ENCODE measurements around the gene EDARADD.
"Not testable (repeated sequence)": the region's sequence is repeated elsewhere in the genome, so short reads cannot be mapped to it uniquely, and the experiment has no call there.

EDARADD gene

DNA sequence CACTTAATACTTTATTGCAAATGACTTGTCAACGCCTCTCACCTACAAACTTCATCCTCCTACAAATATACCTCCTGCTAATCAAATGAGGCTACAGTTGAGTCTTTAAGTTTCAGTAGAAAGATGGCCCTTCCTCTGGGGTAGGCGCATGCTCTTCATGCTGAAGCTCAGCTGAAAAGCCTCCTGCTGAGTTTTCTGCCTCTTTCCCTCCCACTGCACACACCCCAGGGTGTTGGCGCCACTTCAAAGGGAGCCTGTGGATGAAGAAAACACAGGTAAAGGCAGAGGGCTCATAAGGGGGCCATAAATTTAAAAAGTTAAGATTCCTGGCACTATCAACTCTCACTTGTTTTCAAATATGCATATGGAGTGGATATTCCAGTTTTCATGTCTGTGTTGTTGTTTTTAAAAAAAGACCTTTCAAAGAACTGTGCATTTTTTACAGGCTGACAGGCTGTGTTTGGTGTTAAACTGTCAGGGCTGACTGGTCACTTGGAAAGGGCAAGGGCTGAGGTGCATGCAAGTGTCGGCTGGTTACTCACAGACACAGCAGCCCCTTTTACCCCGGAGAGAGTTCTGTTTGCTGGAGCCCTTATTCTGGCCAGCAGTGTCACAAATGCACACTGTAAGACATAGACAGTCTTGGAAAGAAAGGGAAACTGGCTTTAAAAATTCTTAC is 86.8 kb downstream of the EDARADD start:
- DNase-seq (ENCODE audit: insufficient read length, low spot score), result no peak
- no peak for FAIRE-seq

DNA sequence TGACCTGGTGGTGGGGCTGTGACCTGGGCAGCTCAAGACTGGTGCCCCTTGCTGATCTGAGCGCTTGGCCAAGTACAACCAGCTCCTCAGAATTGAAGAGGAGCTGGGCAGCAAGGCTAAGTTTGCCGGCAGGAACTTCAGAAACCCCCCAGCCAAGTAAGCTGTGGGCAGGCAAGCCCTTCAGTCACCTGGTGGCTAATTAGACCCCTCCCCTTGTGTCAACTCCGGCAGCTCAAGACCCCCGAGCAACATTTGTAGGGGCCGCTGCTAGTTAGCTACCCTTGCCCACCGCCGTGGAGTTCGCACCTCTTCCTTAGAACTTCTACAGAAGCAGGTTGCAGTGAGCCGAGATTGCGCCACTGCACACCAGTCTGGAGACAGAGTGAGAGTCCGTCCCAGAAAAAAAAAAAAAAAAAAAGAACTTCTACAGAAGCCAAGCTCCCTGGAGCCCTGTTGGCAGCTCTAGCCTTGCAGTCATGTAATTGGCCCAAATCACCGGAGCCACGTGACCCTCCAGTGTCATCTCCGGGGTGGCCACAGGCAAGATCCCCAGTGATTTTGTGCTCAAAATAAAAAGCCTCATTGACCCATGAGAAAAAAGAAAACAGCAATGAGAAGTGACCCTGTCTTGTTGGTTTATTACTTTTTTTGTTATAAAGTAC is 90.4 kb downstream of the EDARADD start:
- DNase-seq (ENCODE audit: insufficient read length, low spot score), result no peak
- no peak for FAIRE-seq

DNA sequence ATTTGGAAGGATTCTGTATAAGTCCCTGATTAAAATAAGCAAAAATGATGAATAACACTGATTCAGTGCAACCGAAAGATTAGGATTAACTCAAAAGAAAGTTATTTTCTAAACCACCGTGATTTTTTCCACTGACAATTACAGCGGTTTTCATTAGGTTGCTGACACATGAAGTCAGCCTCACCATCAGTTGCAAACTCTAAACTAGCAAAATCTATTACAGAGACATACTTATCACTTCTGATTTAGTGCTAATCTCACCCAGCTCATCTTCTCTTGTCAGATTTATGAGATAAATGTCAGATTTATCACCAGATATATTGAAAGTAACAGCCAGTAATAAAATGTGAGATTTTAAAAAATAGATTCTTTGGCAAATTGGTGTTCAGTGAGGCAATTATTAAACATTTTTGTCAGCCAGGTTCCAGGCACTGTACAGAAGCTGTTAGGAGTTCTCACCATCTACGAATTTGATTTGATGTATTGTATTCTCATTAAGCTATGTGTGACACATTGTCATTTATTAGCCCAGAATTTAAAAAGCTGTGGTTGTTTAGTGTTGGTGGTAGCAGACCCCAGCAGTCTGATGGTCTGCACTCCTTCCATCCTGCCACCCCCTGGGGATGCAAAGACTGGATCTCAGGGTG is 92.4 kb downstream of the EDARADD start:
- FAIRE-seq (no peak), DNase-seq (ENCODE audit: insufficient read length, low spot score) (no peak)

DNA sequence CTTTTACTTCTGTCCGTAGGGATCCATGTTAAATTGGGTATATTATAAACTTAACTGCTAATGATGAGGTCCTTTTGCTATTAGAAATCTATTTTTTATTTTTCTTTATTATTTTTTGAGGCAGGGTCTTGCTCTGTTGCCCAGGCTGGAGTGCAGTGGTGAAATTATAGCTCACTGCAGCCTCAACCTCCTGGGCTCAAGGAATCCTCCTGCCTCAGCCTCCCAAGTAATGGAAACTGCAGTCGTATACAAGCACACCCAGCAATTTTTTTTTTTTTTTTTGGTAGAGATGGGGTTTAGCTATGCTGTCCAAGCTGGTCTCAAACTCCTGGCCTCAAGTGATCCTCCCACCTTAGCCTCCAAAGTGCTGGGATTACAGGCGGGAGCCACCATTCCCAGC is 95.1 kb downstream of the EDARADD start:
- FAIRE-seq; DNase-seq (ENCODE audit: insufficient read length, low spot score): not testable (repeated sequence)

DNA sequence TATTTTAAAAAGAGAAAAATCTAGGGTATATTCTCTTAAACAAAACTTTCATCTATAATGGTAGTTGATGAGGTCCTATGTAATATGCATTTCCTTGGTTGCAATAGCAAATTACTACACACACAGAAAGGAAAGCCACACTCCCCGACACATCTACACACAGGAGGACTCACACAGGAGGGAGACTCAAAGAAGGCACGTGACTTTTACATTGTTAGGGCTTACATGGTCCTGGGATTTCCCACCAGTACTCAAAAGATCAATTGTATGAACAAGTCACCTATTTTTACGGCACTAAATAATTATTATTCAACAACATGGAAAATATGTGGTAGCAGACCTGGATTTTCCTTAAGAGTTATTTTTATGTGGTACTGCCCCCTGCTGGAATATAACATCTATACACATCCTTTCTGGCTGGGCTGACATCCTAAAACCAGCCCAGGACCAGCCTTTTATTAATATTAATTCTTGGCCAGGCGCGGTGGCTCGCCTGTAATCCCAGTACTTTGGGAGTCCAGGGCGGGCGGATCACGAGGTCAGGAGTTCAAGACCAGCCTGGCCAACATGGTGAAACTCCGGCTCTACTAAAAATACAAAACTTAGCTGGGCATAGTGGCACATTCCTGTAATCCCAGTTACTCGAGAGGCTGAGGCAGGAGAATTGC is 95.8 kb downstream of the EDARADD start:
- DNase-seq (ENCODE audit: insufficient read length, low spot score), result peak; percentile 39
- peak; percentile 11 for FAIRE-seq

DNA sequence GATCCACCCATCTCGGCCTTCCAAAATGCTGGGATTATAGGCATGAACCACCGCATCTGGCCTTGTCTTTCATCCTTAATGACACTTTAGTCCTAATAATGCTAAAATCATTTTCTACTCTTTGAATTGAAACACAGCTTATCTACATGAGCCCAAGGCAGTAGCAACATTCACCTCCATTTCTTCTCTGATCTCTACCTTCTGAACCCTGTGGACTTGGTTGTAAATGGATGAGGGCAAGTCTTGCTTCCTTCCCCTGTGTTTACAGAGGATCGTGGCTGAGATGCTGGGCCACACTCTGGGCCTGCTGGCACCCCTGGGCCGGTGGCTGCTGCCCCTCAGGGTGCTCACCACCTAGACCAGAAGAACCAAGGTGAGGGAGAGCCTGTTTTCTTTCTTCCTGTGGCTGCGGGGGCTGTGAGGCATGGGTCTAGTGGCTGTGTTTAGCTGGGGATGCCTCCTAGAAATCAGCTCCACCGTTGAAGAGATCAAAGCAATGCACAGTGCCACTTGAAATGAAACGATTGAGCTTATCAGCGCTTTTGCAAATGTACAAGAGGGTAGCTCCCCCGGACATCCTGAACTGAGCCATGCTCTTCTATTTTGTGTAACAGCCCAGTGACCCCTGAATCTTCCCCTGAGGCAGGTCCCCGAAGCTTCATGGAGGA is 97.5 kb downstream of the EDARADD start:
- FAIRE-seq, result no peak
- DNase-seq (ENCODE audit: insufficient read length, low spot score), result no peak

DNA sequence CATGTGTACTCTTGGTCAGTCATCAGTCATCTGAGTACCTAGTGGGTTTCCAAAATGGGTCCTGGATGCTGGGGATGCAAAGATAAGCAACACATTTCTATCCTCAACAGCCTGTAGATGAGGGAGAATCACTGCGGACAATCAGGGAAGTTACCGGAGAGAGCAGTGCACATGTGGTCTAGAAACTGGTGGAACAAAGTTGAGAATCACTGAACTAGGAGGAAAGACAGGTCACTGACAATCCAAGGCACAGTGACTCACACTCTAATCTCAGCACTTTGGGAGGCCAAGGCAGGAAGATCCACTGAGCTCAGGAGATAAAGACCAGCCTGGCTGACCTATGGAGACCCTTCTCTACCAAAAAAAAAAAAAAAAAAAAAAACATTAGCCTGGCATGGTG is 98.3 kb downstream of the EDARADD start:
- FAIRE-seq, result no peak
- DNase-seq (ENCODE audit: insufficient read length, low spot score), result no peak

DNA sequence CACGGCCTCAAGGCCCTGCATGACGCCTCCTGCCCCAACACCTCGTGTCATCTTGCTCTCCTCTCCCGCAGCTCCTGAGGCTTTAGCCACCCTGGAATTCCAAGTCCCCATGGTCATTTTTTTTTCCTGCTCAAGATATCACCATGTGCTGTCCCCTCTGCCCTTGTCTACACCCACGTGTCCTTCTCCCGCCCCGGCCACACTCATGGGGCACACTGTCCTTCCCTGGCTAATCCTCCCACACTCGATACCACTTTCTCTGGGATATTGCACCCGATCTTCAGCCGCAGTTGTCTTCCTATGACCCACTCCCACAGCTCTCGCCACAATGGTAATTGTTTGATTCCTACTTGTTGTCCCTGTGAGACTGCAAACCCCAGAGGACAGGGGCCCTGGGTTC is 100.0 kb downstream of the EDARADD start:
- no peak for DNase-seq (ENCODE audit: insufficient read length, low spot score)
- no peak for FAIRE-seq

DNA sequence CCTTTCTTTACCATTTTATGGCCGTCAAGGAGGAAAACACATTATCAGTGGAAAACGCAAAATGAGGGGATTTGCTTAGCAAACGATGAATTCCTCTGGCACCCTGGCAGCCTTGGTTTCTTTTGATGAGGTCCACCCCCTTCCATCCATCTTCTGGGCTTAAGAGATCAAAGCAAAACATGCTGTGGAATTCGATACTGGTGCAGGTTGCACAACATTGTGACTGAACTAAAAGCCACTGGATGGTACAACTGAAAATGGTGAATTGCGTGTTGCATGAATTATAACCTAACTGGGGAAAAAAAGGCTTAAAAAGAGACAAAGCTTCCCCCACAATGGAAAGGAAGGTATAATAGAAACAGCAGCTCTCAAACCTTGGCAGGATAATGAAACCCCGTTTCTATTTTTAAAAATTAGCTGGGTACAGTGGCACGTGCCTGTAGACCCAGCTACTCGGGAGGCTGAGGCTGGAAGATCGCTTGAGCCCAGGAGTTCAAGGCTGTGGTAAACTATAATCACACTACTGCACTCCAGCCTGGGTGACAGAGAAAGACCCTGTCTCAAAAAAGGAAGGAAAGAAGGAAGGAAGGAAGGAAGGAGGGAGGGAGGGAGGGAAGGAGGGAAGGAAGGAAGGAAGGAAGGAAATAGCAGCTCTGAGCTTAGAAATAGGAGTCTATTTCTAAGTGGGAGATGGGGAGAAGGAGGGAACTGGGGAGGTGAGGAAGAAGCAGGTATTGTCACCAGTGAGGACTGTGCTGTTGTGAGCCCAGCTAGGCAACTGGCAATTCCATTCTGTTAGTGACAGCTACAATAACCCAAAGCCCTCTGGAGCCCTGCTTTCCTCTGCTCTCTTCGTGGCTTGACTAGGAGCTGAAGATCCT is 100.7 kb downstream of the EDARADD start:
- DNase-seq (ENCODE audit: insufficient read length, low spot score) (no peak), FAIRE-seq (no peak)

DNA sequence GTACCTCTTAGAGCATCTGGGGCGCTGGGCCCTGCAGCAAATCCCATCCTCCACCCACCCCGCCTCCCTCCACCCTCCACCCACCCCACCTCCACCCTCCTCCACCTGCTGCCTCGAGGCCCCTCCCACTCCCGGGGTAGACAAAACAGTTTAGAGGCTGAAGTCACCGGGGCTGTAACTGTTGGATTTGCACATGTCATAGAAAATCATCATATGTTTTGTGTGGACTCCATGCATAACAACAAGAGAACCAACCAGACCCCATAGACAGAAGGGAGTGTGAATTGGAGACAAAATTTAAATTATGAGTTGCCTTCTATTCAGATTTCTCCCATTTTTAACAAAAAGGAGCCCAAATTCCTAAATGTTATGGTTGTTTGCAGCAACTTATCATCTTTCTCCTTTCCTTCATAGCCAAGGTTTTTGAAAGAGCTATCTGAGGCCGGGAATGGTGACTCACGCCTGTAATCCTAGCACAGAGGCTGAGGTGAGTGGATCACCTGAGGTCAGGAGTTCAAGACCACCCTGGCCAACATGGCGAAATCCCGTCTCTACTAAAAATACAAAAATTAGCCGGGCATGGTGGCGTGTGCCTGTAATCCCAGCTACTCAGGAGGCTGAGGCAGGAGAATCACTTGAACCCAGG is 101.5 kb downstream of the EDARADD start:
- FAIRE-seq (no peak), DNase-seq (ENCODE audit: insufficient read length, low spot score) (no peak)

DNA sequence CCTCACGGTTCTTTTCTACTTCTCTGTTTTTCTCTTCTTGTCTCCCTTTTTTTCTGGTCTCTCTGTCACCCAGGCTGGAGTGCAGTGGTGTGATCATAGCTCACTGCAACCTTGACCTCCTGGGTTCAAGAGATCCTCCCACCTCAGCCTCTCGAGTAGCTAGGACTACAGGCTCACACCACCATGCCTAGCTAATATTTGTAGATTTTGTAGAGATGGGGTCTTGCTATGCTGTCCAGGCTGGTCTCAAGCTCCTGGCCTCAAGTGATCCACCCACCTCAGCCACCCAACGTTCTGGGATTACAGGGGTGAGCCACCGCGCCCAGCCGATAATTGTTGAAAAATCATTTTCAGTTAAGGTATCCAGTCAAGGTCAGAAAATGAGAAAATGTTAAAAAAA is 103.8 kb downstream of the EDARADD start:
- FAIRE-seq, result no peak
- DNase-seq (ENCODE audit: insufficient read length, low spot score), result no peak

DNA sequence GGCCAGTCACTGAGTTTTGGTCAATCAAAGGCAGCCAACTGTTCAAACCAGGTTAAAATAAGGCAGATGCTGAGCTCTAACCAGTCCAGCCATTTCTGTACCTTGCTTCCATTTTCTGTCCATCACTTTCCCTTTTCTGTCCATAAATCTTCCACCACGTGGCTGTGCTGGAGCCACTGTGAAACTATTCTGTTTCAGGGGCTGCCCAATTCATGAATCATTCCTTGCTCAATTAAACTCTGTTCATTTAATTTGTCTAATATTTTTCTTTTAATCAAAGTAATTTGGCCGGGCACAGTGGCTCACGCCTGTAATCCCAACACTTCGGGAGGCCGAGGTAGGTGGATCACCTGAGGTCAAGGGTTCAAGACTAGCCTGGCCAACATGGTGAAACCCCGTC is 107.0 kb downstream of the EDARADD start:
- DNase-seq (ENCODE audit: insufficient read length, low spot score) (no peak), FAIRE-seq (no peak)

DNA sequence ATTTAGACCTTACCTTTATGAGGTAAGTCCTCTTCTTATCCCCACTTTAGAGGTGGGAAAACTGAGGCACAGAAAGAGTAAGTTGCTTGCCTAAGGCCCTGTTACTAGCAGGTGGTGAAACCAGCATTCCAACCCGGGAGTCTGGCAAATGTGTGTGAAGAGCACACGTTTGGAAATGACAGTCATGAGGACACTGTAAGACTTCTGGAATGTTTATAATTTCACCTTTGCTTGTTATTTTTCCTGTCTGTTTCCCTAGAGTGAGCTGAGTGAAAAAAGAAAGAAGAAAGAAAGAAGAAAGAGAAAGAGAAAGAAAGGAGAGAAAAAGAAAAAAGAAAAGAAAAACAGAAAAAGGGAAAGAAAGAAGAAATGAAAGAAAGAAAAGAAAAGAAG is 108.5 kb downstream of the EDARADD start:
- no peak for DNase-seq (ENCODE audit: insufficient read length, low spot score)

DNA sequence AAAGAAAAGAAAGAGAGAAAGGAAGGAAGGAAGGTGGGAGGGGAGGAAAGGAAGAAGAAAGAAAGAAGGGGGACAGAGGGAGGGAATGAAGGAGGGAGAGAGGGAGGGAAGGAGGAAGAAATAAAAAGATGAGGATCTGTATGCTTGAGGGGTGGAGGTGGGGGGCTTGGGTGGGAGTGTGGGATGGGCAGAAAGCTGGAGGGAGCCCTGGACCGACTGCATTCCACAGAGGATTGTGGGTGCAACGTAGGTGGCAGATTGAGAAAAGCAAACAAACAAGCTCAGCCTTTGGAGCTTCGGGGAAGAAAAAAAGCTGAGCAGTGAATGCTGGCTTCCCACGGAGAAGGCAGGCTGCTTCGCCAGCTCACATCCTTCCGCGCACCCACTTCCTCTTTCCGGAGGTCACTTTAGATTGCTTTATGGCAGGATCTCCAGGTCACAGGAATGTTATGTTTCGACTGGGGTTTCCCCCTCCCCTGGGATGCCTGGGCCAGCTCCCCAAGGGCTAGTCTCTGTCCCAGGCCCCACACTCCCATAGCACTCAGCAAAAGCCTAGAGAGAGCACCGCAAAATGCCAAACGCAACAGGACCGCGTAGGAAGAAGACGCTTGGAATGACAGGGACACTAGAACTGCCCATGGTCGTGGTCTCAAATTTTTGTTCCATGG is 109.0 kb downstream of the EDARADD start:
- FAIRE-seq, result peak; percentile 54
- DNase-seq (ENCODE audit: insufficient read length, low spot score), result no peak

More for the DNA sequence above, 108.5 kb downstream of the EDARADD start:
- no peak for FAIRE-seq

DNA sequence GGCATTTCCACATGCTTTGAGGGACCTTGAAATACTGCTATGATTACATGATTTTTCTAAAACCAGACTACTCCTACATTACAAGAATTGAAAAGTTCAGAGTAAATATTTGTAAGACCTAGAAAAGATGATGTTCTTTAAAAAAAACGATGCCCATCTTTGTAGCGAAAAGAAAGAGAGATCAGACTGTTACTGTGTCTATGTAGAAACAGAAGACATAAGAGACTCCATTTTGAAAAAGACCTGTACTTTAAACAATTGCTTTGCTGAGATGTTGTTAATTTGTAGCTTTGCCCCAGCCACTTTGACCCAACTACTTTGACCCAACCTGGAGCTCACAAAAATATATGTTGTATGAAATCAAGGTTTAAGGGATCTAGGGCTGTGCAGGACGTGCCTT is 110.3 kb downstream of the EDARADD start:
- FAIRE-seq; DNase-seq (ENCODE audit: insufficient read length, low spot score): not testable (repeated sequence)

DNA sequence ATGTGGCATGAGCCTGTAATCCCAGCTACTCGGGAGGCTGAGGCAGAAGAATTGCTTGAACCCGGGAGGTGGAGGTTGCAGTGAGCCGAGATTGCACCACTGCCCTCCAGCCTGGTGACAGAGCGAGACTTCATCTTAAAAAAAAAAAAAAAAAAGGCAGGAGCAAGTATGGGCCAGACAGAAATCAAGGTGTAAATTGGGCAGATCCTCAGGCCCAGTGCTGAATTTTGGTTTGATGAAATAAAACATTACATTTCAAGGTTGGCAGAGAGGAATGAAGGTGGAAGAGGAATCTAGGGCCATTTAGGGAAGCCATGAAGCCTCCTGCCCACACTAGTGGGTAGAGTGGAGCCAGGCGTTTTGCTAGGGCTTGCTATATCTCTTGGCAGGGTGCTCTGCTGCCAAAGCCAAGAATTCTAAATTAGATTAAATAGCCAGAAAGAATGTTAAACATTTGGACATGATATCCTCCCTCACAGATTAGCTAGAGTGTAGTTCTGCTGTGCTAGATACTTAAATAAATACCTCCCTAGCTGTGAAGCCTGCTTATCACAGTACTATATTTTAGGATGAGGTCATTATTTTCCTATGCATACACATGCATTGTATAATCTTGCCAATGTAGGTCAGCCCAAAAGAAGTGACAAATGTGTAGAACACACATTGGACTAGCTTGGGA is 113.1 kb downstream of the EDARADD start:
- DNase-seq (ENCODE audit: insufficient read length, low spot score) (no peak), FAIRE-seq (peak; percentile 42)

DNA sequence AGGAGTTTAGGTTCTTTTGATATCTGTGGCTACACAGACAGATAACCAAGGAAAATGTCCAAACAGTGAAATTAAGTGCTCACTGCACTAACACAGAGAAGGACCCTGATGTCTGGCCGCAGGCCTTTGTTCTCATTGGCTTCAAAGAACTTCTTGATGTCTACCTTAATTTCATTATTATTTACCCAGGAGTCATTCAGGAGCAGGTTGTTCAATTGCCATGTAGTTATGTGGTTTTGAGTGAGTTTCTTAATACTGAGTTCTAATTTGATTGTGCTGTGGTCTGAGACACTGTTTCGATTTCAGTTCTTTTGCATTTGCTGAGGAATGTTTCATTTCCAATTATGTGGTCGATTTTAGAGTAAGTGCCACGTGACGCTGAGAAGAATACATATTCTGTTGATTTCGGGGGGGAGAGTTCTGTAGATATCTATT is 114.5 kb downstream of the EDARADD start:
- no peak for DNase-seq (ENCODE audit: insufficient read length, low spot score)
- FAIRE-seq, result peak; percentile 64

DNA sequence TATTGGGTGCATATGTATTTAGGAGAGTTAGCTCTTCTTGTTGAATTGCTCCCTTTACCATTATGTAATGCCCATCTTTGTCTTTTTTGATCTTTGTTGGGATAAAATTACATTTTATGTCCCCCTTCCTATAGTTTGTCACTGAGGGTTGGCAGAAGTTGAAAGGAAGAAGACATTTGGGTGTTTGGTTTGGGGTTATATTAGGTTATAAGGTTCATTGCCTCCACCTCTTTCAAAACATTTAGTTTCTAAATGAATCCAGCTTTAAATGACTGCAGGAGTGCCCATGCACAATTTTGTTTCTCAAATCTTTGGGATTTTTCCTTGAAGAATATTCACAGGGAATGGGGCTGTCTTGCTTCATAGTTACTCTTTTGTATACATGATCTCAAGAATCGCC is 115.1 kb downstream of the EDARADD start:
- FAIRE-seq (no peak), DNase-seq (ENCODE audit: insufficient read length, low spot score) (no peak)

All from GM19239 (cell line).